Measurements from ENCODE around the gene GRM5. TPM values are rescaled to one million over a fixed set of nuclear protein-coding genes. Genes with fewer than 3 reads are reported as not detected.

The GRM5 gene
- total RNA-seq, 4 donors from 2014 or later: 0.16 to 0.44 (median 0.19) TPM; not detected in 1

- TF ChIP-seq CTCF (IDR thresholded peaks at IDR 0.05; ENCODE audit: low read depth): no peak
Observed at GRCh38 chr11:88618327-88619070, 447.3 kb downstream of the GRM5 start.

GRCh38 chr11:88617226-88617625, 448.6 kb downstream of the GRM5 start:
- no peak for TF ChIP-seq CTCF (IDR thresholded peaks at IDR 0.05; ENCODE audit: low read depth)

- no peak for TF ChIP-seq CTCF (IDR thresholded peaks at IDR 0.05; ENCODE audit: low read depth)
Observed at GRCh38 chr11:88604260-88604659, 461.5 kb downstream of the GRM5 start.

- TF ChIP-seq CTCF (IDR thresholded peaks at IDR 0.05; ENCODE audit: low read depth): no peak
Observed at GRCh38 chr11:88603091-88603867, 462.5 kb downstream of the GRM5 start.

GRCh38 chr11:88597387-88597786, 468.4 kb downstream of the GRM5 start:
- TF ChIP-seq CTCF (IDR thresholded peaks at IDR 0.05; ENCODE audit: low read depth): no peak

- no peak for TF ChIP-seq CTCF (IDR thresholded peaks at IDR 0.05; ENCODE audit: low read depth)
Observed at GRCh38 chr11:88596786-88597185, 469.0 kb downstream of the GRM5 start.

GRCh38 chr11:88594274-88594950, 471.4 kb downstream of the GRM5 start:
- no peak for TF ChIP-seq CTCF (IDR thresholded peaks at IDR 0.05; ENCODE audit: low read depth)
